ENCODE measurements around the gene PSMA5.

The PSMA5 gene

GRCh38 chr1:109361649-109362048 lies 64.6 kb downstream of the PSMA5 start:
- no peak for DNase-seq

- DNase-seq: no peak
Observed at GRCh38 chr1:109361069-109361468, 65.2 kb downstream of the PSMA5 start.

GRCh38 chr1:109357616-109358015 lies 68.6 kb downstream of the PSMA5 start:
- DNase-seq: no peak

- DNase-seq: no peak
Observed at GRCh38 chr1:109356915-109357314, 69.3 kb downstream of the PSMA5 start.

GRCh38 chr1:109356505-109356904 lies 69.7 kb downstream of the PSMA5 start:
- no peak for DNase-seq

- DNase-seq: no peak
Observed at GRCh38 chr1:109354929-109355328, 71.3 kb downstream of the PSMA5 start.

- no peak for DNase-seq
Observed at GRCh38 chr1:109351457-109351856, 74.8 kb downstream of the PSMA5 start.

- DNase-seq: no peak
Observed at GRCh38 chr1:109350655-109351054, 75.6 kb downstream of the PSMA5 start.

GRCh38 chr1:109350182-109350581 lies 76.1 kb downstream of the PSMA5 start:
- no peak for DNase-seq

Data from stimulated activated naive CD4-positive, alpha-beta T cell treated with Interleukin-2 at 50 U/mL for 16 hours (primary cell).